GM13977 (cell line): ENCODE measurements around the gene SIRPD.
"Not testable (repeated sequence)": the region's sequence is repeated elsewhere in the genome, so short reads cannot be mapped to it uniquely, and the experiment has no call there.

Experiments used
- DNase-seq: peaks from one replicate; pipeline ENCODE4 v3.0.0; 2012; ENCODE audit warnings: low spot score
- CTCF ChIP-seq: IDR thresholded peaks from 2 replicates; pipeline ENCODE4 v1.5.1; 2012; ENCODE audit warnings: mild to moderate bottlenecking, control low read depth; ENCODE audit not compliant: insufficient read depth; ENCODE audit errors: extremely low read depth, missing control alignments
- in situ Hi-C: fragments of 300-500 bp; cut with MboI; formaldehyde crosslinking; loops from one replicate; pipeline ENCODE4 v1.12.0; 2022; ENCODE audit warnings: low sequenced_read_pairs, low pct_unique_long_range_greater_than_20kb, mixed read lengths, inconsistent platforms; ENCODE audit not compliant: unreplicated experiment

The SIRPD gene

GRCh38 chr20:1577906-1578305 lies 20.4 kb upstream of the SIRPD start:
- DNase-seq, result no peak
- no peak for TF ChIP-seq CTCF
- in situ Hi-C loops, result no loop called here

- DNase-seq, in situ Hi-C loops: not testable (repeated sequence)
Measured at GRCh38 chr20:1577313-1577712, 19.8 kb upstream of the SIRPD start.

- DNase-seq, result no peak
- TF ChIP-seq CTCF, result no peak
- in situ Hi-C loops, result no loop called here
Measured at GRCh38 chr20:1576641-1577040, 19.1 kb upstream of the SIRPD start.

- DNase-seq, in situ Hi-C loops: not testable (repeated sequence)
Measured at GRCh38 chr20:1576003-1576402, 18.5 kb upstream of the SIRPD start.

- DNase-seq, in situ Hi-C loops: not testable (repeated sequence)
Measured at GRCh38 chr20:1571583-1571982, 14.1 kb upstream of the SIRPD start.

DNA sequence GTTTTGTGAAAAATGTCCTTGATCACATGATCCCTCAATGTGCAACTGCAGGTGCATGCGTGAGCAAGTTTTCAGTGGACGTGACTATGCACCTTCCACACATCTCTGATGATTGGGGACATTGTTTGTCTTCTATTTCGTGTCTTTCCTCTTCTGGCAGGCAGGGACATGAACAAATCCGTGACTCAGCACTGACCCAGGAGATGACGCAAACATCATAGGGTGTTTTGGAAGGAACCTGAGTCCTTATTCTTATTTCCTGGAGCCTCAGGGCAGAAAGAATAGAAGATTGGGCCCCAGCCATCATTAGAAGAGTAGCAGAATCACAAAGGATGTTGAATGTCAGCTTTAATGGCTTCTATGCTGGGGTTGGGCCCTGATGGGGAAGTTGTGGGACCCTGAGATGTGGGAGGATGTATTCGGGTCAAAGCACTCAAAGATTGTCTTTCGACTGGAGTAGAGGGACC lies 11.9 kb upstream of the SIRPD start:
- DNase-seq, result no peak
- in situ Hi-C loops, result no loop called here
- no peak for TF ChIP-seq CTCF

DNA sequence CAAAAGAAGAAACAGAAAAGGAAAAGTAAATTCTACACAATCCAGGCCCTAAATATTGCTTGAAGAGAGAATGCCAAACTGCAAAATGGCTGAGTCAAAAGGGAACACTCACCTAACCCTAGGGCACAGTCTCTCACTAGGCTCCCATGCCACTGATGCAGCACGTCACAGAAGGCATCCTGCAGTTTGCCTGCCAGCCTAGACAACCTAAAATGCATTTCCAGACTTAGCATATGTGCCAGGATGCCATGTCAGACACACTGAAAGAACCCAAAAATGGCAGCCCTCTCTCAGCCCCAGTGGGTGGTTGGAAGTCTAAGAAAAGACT lies 10.6 kb upstream of the SIRPD start:
- in situ Hi-C loops, result no loop called here
- no peak for TF ChIP-seq CTCF
- no peak for DNase-seq

GRCh38 chr20:1567392-1568162 lies 10.1 kb upstream of the SIRPD start:
- in situ Hi-C loops, result no loop called here
- no peak for TF ChIP-seq CTCF
- DNase-seq, result no peak
